ENCODE measurements around the gene ZNF740.

GRCh38 chr12:53170876-53171724 is 9.4 kb upstream of the ZNF740 start:
- TF ChIP-seq TCF12 (IDR thresholded peaks at IDR 0.05; ENCODE audit: low read depth, low read length) (no peak), CTCF (IDR thresholded peaks at IDR 0.05; ENCODE audit: control extremely low read depth in 1 of 3, insufficient read depth in 1 of 3, low read depth in 1 of 3, low read length in 3 of 3) (no peak), EGR1 (IDR thresholded peaks at IDR 0.05; ENCODE audit: borderline replicate concordance, low read depth, low read length) (no peak), NRF1 (IDR thresholded peaks at IDR 0.05; ENCODE audit: low read depth, low read length) (no peak), MAX (IDR thresholded peaks at IDR 0.05) (no peak), RFX5 (IDR thresholded peaks at IDR 0.05; ENCODE audit: borderline replicate concordance, low read depth, low read length) (no peak), TEAD4 (IDR thresholded peaks at IDR 0.05; ENCODE audit: low read depth, low read length) (no peak), EP300 (IDR thresholded peaks at IDR 0.05; ENCODE audit: borderline replicate concordance in 1 of 2, low read depth in 2 of 2, low read length in 2 of 2) (no peak), CBX5 (IDR thresholded peaks at IDR 0.05; ENCODE audit: low read depth, low read length) (no peak), EZH2 (IDR thresholded peaks at IDR 0.05; ENCODE audit: low read depth, low read length, severe bottlenecking) (no peak), POLR2A (IDR thresholded peaks at IDR 0.05; ENCODE audit: control extremely low read depth in 1 of 2, low read depth in 2 of 2, low read length in 2 of 2) (no peak), POLR2AphosphoS5 (IDR thresholded peaks at IDR 0.05; ENCODE audit: low read depth, low read length) (no peak), CHD1 (IDR thresholded peaks at IDR 0.05; ENCODE audit: low read depth, low read length) (no peak), RAD21 (IDR thresholded peaks at IDR 0.05 in 1 of 2, conservative IDR thresholded peaks at IDR 0.05 in 1 of 2; ENCODE audit: low read depth in 2 of 2, low read length in 2 of 2) (no peak)
